ENCODE results near the gene TEX101.

- TF ChIP-seq CTCF (IDR thresholded peaks at IDR 0.05) (no peak), POLR2A (IDR thresholded peaks at IDR 0.05) (peak; percentile 6)
These were observed 49.6 kb downstream of the TEX101 start for GRCh38 chr19:43464134-43464775.
